Head of caudate nucleus (tissue), 42 donors: ENCODE measurements around the gene MSMP.
A peak's percentile ranks its signal among the peaks of the same experiment; 100 is the strongest.

ENCODE experiments used
- DNase-seq, 42 donors: peaks; one replicate each; pipeline versions ENCODE4 v3.0.0 to v3.0.0-alpha.2; 2020 to 2021; ENCODE audit warnings: mixed read lengths in 7 of 42
- intact Hi-C: fragments of 100-400 bp; cut with DNase I; formaldehyde crosslinking; loops from one replicate; pipeline ENCODE4 v1.15.0; 2022

MSMP gene, protein sequence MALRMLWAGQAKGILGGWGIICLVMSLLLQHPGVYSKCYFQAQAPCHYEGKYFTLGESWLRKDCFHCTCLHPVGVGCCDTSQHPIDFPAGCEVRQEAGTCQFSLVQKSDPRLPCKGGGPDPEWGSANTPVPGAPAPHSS

DNA sequence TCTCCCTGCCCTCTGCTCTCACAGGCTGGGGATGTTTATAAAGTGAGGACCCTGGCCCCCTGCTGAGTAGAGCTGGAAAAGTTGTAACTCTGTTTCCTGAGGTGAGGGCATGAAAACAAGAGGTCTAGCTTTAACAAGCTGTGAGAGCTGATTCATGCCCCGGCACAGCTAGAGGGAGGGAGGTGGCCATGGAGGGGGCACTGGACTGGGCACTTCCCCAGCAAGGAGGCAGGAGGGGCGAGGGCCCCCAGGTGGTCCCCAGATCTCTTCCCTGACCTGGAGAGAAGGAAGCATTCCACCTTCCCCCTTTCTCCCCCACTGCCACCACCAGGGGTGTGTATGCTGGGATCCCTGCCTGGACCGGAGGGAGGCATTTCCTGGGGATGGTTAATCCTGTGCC lies at the start of gene MSMP:
MSMP (minus strand) TSS at position 13 of the 400 bp plus-strand sequence. CDS start 147 bp downstream, outside the sequence.
- intact Hi-C loops, result no loop called here
- DNase-seq, result no peak

DNA sequence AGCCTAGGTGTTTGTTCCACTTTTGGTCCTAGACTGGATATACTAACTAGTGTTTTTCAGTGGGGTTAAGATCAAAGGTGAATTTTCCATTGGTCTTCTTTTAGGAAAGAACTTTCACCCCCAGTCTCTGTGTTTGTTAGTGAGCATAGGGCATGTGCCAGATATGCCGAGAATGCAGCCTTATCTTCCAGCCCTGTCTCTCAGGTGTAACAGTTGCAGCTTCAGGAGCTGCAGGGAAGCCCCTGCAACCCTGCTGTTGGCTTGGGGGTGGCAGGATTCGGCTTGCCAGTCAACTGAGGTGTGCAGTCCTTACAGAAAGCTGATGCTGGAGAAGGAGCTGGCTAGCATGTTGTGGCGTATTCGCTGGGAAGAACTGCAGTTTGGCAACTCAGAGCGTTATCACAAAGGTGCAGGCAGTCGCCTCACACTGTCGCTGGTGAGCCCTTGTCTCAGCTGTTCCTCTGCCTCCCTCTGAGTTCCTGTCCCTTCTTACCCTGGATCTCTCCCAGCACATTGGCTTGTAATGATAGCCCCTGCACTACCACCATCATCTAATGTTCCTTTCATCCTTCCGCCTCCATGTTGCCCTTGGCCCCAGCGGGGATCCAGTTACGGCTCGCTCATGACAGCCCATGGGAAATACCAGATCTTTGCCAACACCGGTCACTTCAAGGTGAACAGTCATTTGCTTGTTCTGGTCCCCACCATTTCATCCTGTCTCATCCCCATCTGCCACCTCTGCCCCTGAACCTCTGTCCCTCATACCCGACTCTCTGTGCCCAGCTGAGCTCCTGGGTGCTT lies 47.5 kb upstream of the MSMP start:
- no peak for DNase-seq
- intact Hi-C loops, result no loop called here

DNA sequence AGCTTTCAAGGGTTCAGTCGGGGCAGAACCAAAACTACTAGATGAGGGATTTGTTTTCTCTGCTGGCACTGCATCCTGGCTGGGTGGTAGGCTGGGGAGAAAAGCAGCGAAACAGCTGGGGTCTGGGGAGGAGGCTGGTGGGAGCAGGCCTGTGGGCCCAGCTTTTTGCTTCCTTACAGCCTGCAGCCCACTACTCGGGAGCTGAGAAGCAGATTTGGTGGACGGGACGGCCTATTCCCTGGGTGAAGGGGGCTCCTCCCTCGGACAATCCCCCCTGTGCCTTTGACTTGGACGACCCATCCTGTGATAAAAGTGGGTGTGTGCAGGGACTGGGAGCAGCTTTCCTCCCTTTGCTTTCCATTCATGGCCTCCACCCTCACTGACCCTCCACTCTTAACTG lies 46.5 kb upstream of the MSMP start:
- DNase-seq, result no peak
- intact Hi-C loops, result no loop called here

DNA sequence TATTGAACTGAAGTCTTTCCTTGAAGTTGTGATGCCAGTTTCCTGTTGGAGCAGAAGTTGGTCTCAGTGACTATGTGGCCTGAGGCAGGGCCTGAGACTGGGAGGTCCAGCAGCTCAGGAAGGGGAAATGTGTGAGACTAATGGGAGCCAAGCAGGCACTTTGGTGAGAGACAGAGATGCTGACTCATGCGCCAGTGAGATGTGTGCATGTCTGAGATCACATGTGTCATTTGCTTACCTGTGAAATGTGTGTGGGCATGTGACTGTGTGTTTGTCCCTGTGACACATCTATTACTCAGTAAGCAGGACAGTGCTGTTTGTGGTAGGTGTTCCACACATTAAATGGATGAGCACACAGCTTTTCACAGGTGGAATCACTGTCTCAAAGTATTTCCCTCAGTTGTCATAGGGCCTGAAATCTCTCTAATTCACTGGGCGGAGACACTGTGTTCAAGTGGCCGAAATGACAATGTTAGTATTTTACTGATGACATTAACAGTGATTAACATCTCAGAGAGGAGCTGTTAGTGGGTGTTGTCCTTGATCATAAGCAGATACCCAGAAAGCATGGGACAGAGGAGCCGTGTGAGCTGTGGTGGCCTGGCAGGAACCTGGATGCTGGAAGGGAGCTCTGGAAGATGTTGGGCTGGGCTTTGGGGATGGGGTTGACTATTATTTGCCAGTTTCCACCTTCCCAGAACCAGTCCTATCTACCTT lies 44.7 kb upstream of the MSMP start:
- DNase-seq, result peak in 17 of 42 donors; percentile 13 to 64 (median 36)
- intact Hi-C loops, result no loop called here

DNA sequence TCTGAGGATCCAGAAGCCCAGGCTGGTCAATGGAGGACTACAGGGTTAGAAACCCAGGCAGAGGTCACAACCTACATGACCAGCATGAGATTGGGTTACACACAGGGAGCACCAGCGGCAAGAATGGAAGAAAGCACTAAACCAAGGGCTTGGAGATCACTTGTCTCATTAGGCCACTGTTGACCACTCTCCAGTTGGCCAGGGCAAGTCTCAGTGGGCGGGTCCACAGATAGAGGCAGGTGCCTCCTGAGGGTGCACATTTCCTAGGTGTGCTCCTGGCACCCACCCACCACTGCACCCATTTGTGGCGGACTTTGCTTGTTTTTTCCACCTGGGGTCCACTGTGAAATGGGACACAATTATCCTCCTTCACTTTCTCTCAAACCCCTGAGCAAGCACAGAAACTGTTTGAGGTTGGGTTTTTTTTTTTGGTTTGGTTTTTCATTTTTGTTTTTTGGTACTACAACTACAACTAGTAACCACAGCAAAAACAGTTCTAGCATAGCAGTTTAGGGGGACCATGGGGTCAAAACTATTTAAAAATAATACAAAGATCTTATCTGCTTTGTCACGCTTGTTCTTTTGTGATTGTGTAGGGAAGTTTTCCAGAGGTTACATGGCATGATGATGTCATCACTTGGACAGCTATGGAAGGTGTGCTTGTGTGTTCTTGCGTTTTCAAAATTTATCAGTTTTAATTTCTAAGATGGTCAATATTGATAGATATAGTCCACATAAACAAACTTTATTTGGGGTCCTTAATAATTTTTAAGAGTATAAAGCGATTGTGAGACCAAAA lies 43.4 kb upstream of the MSMP start:
- intact Hi-C loops, result no loop called here

DNA sequence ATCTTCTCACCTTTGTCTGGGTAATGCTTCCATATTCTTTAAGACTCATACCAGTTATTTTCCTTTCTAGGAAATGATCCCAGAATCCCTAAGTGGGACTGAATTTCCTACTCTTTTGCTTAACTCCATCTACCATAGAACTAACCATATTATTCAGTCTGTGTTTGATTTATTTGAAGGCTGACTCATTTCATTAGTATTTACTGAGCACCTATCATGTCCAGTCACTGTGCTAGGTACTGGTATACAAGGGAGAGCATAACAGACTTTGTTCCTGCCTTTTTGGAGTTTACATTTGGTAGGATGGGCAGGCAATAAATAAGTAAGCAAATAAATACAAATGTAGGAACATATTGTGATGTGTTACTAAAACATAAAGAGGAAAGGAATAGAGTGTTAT lies 41.6 kb upstream of the MSMP start:
- intact Hi-C loops, result no loop called here
- no peak for DNase-seq

More for the DNA sequence above, 43.4 kb upstream of the MSMP start:
- no peak for DNase-seq

DNA sequence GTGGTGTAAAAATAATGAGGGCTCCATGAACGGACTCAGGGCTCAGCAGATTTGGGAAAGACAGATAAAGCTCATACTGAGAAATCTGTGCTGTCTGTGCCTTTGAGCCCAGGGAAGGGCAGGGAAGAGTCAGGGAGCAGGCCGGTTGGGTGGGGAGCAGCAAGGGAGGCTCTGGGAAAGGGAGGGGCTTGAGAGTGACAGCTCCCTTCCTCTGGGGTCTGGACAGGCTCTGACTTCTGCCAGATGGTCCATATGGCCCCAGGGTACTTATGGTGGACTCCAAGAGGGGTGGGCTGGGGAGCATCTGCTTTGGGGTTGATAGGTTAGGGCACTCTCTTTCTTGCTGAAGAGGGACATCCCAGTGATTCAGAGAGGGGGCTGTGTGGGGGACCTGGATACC lies 39.4 kb upstream of the MSMP start:
- DNase-seq, result no peak
- intact Hi-C loops, result loop anchor here (5.0 kb wide), 1 partner anchor 89 kb away; no protein-coding TSS in a partner anchor

DNA sequence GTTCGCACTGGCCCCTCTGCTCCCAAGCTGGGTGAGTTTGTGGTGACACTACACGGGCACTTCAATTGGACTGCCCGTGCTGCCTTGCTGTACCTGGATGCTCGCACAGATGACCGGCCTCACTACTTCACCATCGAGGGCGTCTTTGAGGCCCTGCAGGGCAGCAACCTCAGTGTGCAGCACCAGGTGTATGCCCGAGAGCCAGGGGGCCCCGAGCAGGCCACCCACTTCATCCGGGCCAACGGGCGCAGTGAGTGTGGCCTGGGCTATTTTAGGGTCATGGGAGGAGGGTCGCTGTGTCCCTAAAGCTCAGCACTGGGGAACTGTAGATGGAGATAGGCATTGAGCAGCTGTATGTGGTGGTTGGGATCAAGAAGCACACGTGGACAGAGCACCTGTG lies 38.8 kb upstream of the MSMP start:
- no peak for DNase-seq
- intact Hi-C loops, result loop anchor here (5.0 kb wide), 1 partner anchor 89 kb away; no protein-coding TSS in a partner anchor

DNA sequence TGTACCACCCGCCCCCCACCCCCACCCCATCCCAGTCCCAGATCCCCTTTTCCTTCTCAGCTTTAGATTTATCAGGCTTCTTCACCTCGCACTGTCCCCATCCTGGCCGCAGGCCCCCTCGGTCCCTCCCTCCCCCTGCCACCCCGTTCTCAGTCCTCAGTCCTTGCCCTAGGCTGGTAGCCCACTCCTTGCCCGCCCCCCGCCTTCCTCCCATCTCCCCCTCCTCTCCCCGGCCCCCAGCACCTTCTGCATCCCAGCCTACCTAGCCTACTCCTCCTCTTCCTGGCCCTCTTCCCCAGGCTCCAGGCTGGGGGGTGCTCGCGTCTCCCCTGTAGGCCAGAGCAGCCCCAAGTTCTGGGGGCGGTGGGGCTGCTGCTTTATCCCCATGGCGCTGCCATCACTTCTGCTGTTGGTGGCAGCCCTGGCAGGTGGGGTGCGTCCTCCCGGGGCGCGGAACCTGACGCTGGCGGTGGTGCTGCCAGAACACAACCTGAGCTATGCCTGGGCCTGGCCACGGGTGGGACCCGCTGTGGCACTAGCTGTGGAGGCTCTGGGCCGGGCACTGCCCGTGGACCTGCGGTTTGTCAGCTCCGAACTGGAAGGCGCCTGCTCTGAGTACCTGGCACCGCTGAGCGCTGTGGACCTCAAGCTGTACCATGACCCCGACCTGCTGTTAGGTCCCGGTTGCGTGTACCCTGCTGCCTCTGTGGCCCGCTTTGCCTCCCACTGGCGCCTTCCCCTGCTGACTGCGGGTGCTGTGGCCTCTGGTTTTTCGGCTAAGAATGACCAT lies 38.1 kb upstream of the MSMP start:
- intact Hi-C loops, result loop anchor here (5.0 kb wide), 1 partner anchor 90 kb away; no protein-coding TSS in a partner anchor
- peak in 6 of 42 donors; percentile 18 to 42 (median 30) for DNase-seq

DNA sequence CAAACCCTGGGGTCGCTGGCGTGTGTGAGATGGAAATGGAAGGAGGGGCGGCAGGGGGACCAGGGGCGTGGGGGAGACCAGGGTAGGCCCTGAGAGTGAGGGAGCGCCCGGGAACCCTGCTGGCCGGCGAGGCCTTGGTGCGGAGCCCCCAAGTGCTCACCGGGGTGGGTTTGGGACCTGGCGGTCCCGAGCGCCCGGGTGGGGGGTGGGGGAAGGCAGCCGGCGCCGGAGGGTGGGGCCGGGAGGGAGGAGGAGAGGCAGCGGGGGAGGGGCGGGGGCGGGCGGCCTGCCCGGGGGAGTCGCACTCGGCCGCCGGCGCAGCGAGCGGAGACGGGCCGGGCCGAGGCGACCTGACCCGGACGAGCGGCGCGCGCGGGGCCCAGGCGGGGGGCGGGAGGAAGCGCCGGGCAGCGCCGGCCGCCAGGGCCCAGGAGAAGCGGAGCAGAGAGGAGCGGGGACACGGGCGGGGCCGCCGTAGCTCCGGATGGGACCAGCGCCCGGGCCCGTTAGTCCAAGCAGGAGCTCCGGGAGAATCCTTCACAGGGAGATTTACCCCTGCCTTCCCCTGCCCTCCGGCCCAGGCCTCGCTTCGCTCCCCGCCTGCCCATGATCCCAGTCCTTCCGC lies 37.3 kb upstream of the MSMP start, which contains the start of gene NPR2:
NPR2 (plus strand) TSS at position 295 of the 625 bp plus-strand sequence. CDS start 818 bp downstream, outside the sequence.
- peak in 23 of 42 donors; percentile 13 to 58 (median 36) for DNase-seq
- intact Hi-C loops, result loop anchor here (5.0 kb wide), 1 partner anchor 91 kb away; no protein-coding TSS in a partner anchor

DNA sequence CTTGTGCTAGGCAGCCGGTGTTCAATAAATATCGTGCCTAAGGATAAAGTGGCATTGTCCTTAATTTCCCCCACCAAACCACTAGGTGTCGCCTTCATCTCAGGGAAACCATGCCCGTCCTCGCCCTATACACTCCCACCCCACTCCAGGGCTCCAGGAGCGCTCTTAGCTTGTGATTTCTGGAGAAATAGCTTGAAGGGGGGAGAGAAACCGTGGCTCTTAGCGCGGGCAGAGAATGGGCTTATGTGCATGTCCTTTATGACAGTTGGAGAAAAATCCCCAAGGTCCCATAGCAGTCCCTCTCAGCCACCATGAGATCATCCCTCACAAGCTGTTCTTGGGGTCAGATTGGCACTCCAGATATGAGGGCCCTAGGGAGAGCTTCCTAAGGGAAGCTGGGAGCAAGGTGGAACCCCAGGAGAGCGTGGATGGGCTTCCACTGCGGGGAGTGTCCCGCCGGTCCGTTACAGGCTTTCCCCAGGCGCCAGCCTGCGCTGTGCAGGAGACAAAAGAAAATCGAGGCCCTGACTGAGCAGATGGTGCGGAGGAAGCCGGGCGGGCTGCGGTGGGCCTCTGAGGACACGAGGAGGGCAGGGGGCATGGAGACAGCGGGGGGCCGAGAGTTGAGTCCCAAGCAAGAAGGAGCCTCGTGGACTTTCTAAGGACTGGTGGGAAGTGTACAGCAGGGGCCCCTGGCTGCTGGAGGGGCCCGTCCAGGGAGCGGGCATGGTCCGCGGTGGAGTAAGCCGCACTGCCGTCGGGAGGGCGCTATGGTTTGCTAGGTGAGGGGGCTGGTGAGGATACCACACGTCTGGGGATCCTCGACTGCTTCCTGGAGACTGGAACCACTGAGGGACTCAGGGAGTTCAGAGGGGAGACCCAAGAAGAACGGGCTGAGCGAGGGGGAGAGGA lies 36.6 kb upstream of the MSMP start:
- DNase-seq, result peak; percentile 43 to 91 (median 76)
- intact Hi-C loops, result loop anchor here (5.0 kb wide), 1 partner anchor 92 kb away; no protein-coding TSS in a partner anchor

DNA sequence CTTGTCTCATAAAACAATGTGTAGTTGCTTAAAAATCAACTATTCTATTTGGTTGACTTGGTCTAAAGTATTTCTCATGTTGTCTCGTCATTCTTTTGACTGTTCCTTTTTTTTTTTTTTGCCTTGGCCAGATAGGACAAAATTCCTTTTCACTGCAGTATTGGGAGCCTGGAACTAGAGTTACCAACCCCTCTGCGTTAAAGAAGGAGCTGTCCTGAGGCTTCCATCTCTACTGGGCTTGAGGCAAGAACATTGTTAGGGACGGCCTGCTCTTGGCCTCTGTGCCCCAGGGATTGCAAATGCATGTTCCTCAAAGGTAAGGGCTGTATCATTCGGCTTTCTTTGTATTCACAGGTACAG lies 35.9 kb upstream of the MSMP start:
- DNase-seq, result no peak
- intact Hi-C loops, result loop anchor here (5.0 kb wide), 1 partner anchor 92 kb away; no protein-coding TSS in a partner anchor

DNA sequence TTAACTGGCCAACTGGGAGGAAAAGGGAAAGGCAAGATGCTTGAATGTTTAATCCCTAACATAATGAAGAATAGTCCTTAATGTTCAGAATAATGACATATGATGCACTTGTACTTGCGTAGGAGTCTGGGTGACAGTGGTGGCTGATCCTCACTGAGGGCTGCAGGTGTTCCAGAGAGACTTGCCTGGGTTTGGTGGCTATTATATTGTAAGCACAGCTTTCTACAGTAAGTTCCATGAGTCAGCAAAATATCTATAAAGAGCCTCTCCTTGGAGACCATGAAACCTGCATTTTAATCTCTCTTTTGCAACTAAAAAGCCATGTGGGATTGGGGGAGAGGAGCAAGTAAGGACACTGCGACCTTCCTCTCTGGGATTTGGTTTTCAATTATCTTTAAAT lies 35.5 kb upstream of the MSMP start:
- peak in 1 of 42 donors; percentile 31 for DNase-seq
- intact Hi-C loops, result no loop called here

DNA sequence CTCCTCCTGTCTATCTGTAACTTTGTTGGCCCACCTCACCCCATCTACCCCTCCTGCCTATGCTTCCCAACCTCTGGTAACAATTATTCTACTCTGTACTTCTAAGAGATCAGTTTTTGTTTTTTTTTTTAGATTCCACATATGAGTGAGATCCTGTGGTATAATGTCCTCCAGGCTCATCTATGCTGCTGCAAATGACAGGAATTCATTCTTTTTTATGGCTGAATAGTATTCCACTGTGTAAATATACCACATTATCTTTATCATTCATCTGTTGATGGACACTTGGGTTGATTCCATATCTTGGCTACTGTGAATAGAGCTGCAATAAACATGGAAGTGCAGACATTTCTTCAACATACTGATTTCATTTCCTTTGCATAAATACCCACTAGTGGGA lies 29.3 kb upstream of the MSMP start:
- DNase-seq, result no peak

DNA sequence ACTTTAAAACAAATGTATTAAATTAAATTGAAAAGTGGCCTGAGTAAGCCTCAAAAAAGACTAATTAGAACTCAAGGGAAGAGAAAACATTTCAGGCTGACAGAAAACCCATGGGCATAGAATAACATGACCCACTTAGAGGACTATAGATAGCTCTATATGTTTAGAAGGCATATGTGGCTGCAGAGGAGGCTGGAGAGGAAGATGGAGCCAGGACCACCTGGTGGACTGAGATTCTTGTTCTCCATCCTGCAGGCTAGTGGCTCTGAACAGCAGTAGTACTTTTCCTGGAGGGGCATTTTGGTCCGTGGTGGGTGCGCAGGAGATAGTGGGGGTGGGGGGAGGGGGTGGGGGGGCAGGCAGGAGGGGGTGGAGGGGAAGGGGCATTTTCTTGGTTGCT lies 27.0 kb upstream of the MSMP start:
- intact Hi-C loops, result no loop called here
- DNase-seq, result no peak

More for the DNA sequence above, 29.3 kb upstream of the MSMP start:
- intact Hi-C loops, result no loop called here

DNA sequence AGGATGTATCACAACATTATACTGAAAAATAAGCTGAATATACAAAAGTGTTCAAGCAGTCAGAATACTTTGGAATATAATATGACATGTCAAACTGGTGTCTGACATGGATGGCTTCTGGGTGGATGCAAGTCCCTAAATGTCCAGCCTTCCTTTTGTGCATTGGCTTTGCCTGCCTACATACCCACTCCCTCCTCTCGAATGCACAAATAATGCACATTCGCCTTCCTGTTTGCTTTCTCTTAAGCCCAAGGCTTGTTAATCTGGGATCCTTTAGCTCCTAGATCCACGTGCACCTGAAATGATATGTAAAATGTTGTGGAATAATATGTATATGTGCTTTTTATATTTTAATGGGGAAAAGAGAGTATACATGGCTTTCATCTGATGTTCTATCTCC lies 24.4 kb upstream of the MSMP start:
- intact Hi-C loops, result no loop called here

DNA sequence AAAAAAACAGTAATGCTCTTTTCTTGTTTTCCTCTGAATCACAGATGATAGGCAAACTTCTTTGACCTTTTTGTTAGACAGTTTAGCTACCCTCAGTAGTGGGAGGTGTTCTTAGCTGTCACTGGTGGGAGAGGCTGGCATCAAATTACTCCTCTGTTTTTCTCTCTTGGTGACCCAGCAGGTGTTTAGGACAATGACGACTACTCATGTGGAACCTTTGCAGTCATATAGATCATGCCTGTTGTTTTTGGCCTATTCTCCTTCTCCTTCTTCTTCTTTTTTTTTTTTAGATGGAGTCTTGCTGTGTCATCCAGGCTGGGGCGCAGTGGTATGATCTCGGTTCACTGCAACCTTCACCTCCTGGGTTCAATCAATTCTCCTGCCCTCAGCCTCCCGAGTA lies 21.9 kb upstream of the MSMP start:
- intact Hi-C loops, result no loop called here
- DNase-seq, result no peak

More for the DNA sequence above, 24.4 kb upstream of the MSMP start:
- no peak for DNase-seq
